A172 (cell line): ENCODE measurements around the gene PPP1R27. TPM values are rescaled to one million over a fixed set of nuclear protein-coding genes. Genes with fewer than 3 reads are reported as not detected.

ENCODE experiments used
- DNase-seq: peaks from one replicate; pipeline ENCODE4 v3.0.0-alpha.2; 2015; ENCODE audit warnings: low spot score
- total RNA-seq: library from RNA; depleted of rRNA; stranded (reverse); fragments of >200 nt; shearing (Covaris generic); gene quantifications from 2 replicates; pipeline ENCODE4 v1.2.3, GENCODE V29; 2014

PPP1R27 gene
- total RNA-seq, 1 experiment from 2014 or later = not detected

DNA sequence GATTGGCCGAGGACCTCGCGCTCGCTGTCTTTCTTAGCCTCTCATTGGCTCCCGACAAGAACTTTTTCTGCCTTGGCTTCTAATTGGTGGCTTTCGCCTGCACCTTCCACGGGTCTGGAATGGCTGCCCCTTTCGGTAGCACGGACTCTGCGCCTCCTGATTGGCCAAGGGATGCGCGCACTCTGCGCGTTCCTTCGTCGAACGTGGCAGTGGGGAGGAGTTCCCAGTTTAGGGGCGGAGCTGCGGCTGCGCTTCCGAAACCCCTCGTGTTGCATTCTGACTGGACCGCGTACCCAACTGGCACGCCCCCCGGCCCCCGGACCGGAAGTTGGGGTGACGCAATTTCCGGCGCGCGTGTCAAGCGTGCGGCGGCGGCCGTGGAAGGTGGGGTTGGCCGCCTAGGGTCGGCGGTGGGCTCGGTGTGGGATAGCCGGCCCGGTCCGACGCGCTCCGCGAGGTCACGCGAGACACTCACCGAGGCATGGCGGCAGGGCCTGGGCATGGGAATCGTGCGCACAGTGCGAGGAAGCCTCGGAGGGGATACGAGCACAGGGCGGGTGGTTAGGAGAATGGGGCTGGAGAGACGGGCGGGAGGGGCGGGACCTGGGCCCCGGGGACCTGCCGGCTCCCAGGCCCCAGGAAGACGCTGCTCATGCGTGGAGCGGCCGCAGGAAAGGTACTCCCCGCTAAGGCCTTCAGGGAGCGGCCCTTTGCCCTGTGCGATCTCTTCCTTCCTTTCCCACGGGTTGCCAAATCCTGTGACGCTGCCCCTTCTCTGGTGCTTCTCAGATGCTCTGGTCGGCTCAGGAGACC lies 26.1 kb upstream of the PPP1R27 start:
- peak; percentile 100 for DNase-seq

DNA sequence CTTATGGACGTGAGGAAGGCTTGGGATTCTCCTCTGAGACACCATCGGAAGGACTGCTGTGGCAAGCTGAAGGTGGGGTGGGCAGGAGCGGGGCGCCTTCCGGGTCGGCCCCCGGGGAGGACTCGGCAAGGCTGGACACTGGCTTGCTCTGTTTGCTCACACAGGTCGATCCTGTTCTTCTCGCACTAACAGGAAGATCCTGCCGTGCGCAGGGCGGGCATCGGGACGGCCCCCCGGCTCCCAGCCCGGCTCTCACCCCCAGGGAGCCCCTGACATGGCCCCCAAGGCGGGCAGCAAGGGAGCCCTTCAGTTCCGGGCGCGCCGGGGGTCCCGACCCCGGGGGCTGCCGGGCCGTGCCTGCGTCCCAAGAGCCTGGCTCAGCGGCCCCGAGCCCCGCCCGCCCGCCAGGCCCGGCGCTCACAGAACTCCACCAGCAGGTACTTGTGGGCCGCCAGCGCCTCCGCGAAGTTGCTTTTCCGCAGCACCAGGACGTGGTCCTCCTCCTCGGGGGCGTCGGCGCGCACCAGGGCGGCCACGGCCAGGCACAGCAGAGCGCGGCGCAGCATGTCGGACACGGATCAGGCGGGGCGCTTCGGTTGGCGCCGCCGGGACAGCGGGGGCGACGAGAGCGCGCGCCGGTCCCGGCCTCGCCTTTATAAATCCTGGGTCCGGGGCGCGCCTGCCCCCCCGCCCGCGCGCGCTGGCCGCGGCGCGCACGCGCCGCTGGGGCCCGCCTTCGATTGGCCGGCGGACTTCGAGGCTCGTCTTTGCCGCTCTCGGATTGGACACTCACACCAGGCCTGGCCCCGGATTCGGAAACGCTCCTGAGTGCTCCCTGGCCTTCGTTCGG lies 25.3 kb upstream of the PPP1R27 start, which contains the start of gene P4HB:
Gene P4HB (minus strand): TSS at position 630 of the 850 bp plus-strand sequence. CDS start 64 bp downstream, at position 566.
- no peak for DNase-seq

DNA sequence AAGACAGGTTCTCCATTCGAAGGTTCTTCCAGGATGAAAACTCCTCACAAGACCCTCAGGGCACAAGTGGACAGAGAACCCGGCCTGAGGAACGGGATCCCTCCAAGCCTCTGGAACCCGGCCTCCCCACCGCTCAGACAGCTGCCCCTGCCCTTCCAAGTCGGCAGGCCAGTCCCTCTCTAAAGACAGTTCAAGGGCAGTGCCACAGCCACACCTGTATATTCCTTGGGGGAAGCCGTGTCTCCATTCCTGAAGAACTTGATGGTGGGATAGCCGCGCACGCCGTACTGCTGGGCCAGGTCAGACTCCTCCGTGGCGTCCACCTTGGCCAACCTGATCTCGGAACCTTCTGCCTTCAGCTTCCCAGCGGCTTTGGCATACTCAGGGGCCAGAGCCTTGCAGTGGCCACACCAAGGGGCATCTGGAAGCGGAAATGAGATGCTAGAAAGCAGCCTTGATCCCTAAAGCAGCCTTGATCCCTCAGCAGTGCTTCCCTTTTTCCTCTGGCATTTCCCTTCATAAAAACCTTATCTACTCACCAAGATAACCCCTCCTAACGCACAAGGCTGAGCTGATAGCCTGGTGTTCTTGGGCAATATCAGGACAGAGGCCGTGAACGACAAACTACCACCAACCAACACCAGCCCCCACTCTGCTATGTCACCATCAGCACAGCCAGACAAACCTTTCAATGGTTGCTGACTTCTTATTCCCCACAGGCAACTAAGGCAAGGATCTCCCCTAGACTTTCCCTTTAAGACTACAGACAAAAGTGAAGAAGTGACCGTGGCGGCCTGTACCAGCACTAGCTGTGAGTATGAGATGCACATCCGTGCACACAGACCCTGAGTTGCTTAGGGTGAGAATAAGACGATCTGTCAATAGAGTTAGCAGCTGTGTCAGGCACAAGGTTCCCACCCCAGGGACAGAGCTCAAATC lies 24.4 kb upstream of the PPP1R27 start:
- no peak for DNase-seq

DNA sequence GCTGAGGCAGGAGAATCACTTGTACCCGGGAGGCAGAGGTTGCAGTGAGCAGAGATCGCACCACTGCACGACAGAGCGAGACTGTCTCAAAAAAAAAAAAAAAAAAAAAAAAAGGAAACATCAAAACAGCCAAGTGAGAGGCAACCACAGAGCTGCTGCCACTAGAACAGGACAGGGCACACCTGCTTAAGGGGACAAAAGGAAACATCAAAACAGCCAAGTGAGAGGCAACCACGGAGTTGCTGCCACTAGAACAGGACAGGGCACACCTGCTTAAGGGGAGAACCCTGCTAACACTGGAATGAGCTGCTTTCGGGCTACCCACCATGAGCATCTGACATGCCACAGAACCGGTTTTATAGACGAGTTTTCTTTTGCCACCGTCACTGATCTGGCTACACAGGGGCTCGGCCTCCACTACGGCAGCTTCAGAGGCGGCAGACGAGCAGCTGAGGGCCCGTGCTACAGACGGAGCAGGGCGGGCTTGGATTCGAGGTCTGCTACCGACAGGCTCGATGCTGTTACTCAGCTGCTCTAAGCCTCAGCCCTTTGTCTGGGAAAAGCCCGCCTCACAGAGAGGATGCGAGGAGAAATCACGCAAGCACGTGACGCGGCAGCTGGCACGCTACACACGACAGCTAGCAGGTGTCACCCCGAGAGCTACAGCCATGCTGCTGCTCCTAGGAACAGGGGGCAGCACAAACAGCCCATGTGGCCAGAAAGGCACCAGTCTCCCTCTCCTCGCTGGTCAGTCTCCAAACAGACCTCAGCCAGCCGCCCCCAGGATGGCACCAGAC lies 23.5 kb upstream of the PPP1R27 start:
- no peak for DNase-seq

DNA sequence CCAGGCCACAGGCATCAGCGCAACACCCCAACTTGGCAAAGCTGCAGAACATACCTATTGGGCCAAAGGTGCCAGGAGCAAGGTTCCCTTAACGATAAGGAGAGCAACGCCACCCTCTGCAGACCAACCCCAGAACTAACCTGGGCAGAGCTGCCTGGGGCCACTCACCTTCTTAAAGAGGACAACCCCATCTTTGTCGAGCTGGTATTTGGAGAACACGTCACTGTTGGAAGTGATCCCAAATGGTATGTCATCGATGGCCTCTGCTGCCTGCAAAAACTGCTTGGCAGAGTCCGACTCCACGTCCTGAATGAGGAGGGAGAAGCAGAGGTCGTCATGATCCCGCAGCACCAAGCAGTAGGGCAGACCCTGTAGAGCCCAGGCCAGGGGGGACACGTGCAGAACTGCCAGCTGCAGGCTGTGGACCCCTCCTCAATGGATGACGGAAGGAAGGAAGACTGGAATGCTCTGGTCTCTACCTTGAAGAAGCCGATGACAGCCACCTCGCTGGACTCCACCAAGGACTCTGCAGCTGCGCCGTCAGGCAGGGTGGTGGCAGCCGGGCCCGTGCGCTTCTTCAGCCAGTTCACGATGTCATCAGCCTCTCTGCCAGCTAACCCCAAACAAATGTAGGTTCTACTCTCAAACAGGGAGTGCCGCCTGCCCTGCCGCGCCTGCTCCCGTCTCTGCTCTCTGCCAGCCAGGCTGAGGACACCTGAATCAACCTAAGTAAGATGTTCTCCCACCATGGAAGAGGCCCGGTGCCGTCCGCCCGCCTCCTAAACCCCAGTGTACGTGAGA lies 20.3 kb upstream of the PPP1R27 start:
- no peak for DNase-seq

DNA sequence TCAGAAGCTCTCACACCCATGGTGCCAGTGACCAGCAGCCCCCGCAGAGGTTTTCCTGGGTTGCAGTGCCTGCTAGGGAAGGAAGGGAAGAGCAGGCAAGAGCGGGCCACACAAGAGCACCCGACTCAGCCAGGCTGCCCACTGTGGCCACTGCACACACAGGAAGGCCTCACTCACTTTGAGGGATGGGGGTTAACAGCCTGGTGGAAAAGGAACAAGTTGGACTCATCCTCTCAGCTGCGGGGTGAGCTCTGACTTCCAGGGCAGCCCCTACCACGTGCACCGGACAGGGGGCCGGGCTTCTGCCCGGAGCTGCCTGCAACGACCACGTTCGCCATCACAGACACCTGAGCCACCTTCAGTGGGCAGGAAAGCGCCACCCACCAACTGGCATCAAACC lies 17.4 kb upstream of the PPP1R27 start:
- no peak for DNase-seq

DNA sequence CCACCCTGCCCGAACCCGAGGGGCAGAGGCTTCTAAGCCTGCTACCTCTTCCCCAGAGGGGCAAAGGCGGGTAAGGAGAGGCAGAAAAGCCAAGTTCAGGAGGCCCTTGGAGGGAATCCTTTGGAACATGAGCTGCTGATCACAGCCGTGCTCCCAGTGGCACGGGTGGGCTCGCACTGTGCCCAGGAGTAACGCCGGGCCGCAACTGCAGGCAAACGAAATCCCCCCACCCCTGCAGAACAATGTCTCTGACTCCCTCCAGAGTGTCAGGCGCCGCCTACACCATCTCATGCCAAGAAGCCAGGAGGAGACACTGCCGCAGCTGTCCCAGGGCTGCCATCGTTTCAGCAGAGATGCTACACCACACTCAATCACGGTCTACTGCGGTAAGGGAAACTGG lies 16.6 kb upstream of the PPP1R27 start:
- no peak for DNase-seq

DNA sequence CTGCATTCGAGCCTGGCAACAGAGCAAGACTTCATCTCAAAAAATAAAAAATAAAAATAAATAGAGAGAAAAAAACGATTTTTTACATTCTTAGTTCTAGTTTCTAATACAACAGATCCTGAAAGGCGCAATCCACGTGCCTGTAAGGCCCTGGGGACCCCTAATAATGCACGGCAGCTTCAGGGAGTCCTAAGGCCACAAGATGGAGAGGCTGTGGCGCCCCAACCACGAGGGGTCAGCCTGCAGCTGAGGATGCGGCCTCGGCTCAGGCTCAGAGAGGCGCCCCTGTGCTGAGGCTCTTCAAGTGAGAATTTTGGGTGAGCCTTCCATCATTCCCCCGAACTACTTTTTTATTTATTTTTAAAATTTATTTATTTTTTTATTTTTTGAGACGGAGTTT lies 14.6 kb upstream of the PPP1R27 start:
- DNase-seq = no peak

DNA sequence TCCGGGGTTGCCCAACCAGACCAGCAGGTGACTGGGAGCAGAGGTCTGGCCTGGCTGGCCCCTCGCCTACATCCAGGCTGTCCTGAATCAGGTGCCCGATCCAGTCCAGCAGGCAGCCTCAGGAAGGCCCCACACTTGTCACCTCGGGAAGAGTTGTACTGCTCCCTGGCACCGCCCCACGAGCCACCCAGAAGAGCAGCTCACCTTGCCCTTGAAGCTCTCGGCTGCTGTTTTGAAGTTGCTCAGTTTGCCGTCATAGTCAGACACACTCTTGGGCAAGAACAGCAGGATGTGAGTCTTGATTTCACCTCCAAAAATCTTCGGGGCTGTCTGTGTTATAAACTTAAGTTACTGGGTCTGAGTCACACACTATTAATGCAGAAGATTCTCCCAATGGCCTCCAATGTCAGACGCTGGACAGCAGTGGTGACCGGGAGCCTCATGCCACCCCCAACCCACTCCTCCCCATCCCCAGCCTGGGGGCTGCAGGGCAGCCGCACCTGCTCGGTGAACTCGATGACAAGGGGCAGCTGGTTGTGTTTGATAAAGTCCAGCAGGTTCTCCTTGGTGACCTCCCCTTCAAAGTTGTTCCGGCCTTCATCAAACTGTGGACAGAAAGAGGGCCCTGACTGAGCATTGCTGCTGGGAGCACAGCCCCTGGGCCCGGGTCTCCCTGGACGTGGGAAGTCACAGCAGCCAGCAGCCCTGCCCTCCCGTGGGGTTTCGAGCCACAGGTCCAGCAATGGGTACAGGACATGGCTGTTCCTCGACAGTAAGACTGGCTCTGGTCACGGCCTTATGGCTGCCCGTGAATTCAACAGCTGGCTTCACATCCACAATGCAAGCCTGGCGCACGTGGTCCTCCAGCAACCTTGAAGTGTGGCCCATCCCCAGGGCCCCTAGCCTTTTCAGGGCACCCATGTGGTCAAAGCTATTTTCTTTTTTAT lies 12.2 kb upstream of the PPP1R27 start:
- DNase-seq = no peak

DNA sequence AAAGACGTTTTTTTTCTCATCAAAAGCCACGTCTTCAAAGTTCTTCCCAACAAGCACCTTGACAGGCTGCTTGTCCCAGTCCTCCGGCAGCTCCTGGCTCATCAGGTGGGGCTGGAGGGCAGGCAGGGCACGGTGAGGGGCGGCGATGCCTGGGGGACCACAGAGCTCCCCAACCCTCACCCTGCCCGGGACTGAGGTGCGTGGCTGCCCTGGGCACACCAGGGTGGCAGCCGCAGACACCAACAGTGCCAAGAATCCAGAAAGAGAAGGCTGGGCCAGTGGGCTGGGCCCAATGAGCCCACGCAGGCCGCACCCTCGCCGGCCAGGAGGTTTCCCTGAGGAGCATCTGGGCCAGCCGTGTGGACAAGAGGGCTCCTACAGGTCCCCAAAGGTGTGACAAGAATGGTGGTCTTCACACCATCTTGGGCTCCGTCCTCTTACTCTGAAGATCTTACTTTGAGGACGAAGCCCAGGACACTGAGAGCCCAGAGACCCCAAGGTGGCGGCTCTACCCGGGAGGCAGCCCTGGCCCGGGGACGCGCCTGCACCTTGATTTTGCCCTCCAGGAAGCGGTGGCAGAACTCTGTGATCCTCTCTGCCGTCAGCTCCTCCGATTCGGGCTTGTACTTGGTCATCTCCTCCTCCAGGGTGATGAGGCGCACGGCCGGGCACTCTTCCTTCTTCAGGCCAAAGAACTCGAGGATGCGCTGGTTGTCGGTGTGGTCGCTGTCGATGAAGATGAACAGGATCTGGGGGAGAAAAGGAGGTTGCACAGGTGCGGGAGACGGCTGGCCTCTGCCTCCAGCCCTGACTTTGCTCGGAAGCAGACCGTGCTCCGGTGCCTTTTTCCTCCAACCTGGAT lies 11.3 kb upstream of the PPP1R27 start:
- no peak for DNase-seq

DNA sequence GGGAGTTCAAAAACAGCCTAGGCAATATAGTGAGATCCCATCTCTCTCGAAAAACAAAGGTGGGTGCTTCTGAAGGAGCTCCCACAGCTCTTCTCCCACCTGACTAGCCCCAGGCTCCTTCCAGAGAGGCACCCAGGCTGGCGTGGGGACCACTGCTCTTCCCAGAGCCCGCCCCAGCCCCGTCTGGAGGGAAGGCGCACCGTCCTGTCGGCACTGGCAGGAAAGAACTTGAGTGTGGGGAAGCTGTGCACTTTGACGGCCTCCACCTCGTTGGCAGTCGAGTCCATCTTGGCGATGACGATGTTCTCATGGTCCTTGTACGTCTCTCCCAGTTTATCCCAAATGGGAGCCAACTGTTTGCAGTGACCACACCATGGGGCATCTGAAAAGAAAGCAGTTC lies 10.5 kb upstream of the PPP1R27 start:
- DNase-seq = no peak

DNA sequence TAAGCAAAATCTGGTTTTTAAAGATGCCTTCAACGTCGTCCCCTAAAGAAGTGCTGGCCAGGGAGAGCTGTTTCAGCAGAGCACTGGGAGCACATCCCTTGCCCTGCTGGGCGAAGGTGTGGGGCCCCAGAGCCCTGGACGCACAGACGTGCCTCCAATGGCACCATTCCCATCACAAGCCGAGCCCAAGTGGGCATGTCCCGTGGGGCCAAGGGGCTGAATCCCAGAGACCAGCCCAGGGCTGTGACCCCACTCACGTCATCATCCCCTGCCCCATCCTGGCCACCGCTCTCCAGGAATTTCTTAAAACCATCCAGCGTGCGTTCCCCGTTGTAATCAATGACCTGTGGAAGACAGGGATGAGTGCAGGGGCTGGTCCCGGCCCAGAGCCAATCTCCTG lies 10.0 kb upstream of the PPP1R27 start:
- DNase-seq = no peak

DNA sequence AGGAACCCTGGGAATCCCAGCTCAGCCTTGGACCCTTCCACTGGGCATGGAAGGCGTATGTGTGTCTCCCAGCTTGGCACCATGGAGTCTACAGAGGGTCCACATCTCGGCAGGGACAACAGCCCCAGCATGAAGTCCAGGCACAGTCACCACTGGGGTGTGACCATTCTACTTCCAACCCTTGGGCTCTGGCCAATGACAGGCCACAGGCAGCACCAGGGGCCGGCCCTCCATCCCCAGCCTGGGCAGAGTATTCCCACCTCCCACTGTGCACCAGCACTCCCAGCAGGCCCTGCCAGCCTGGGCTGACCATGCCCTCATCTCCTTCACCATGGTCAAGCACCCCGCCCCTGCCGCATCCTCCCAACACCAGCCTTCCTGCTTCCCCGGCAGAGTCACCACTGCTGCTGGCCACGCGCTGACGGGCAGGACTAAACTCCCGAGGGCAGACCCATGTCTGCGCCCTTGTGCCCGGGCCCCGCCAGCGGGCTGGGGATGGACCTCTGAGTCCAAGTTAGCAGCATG lies 9.5 kb upstream of the PPP1R27 start:
- peak; percentile 41 for DNase-seq

DNA sequence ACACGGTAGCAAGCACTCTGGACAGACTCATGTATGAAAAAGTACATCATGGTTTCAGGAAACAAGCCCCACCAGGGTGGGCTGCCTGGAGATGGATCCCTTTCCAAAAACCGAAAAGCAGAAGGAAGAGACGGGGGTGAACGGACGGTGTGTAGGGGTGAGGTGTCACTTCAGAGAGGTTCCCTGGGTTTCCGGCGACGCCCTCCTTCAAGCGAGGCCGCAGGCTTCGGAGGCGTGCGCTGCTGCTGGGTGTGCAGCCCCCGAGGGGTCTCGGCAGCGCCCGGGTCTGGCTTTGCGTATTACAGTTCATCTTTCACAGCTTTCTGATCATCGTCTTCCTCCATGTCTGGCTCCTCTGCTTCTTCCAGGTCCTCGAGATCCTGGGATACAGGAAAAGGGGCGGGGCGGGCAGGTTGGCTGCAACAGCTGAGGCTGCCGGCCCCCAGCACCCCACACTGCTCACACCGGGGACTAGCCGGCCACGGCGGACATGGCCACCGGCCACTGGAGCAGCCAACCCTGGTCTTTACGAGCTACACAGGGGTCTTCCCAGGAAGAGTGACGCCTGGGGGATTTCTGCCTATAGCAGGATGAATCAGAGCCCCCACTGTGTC lies 9.0 kb upstream of the PPP1R27 start:
- DNase-seq = no peak

DNA sequence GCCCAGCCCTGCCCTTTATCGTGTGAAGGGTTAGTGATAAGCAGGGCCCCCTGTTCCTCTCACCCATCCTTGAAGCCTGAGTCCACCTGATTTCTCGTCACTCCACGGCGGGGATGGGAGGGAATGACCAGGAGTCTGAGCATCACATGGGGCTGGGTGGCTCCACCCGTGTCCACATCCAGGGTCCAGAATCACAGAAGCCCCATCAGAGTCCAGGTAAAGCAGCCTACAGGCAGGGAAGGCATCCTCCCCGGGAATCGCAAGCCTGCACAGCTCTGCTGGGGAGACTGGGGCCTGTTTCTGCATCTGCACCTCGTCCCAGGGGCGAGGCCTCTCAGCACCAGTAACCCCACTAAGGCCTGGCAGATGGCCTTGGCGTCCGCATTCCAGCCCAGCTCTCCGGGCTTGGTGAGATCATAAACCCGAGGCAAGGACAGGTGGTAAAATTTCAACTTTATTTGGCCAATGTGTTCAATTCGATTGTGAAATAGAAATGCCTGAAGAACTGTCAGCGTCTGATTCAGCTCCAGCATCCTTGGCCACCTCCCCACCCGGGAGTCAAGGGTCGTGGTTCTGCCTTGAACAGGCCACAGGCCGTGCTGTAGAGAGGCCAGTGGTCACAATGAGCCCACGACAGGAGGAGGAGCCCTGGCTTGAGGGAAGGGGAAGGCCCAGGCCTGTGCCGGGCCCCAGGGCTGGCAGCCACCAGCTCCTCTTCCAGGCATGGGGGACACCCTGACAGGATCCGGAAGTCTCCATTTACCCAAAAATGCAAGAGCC lies 8.1 kb upstream of the PPP1R27 start:
- no peak for DNase-seq

DNA sequence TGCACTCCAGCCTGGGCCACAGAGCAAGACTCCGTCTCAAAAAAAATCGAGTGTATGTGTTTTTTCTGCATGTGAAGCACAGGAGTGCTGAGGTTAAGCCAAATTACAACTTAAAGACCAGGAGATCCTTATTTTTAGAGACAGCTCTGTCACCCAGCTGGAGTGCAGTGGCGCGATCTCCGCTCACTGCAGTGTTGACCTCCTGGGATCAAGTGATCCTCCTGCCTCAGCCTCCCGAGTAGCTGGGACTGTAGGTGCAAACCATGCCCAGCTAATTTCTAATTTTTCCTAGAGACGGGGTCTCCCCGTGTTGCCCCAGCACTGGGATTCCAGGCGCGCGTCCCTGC lies 7.5 kb upstream of the PPP1R27 start:
- DNase-seq = no peak

DNA sequence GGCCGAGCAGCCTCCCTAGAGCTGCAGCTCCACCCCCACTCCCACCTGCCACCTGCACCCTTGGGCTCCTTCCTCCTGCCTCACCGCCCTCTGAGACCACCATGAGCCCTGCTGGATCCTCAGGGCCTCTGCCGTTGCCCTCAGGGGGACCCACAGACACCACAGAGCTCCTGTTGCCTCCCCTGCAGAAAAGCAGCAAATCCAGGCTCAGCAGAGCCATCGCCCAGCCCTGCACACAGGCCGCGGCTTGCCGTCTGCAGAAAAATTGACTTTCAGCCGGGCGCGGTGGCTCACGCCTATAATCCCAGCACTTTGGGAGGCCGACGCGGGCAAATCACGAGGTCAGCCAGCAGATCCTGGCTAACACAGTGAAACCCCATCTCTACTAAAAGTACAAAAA lies 7.0 kb upstream of the PPP1R27 start:
- no peak for DNase-seq
